Endometrial microvascular endothelial cells (primary cell): ENCODE measurements around the gene MGLL. TPM values are rescaled to one million over a fixed set of nuclear protein-coding genes. Genes with fewer than 3 reads are reported as not detected.

Source experiments
- in situ Hi-C: cut with HindIII; loops from 2 replicates; pipeline ENCODE4 v1.10.0; 2017; ENCODE audit warnings: low sequenced_read_pairs, low pct_unique_long_range_greater_than_20kb; ENCODE audit errors: inconsistent ontology term
- total RNA-seq: library from RNA; depleted of rRNA; stranded (reverse); fragments of >200 nt; gene quantifications from one replicate; pipeline ENCODE4 v1.2.3, GENCODE V29; 2015; ENCODE audit errors: inconsistent ontology term

The MGLL gene
- total RNA-seq, 1 donor from 2014 or later = 138 TPM

DNA sequence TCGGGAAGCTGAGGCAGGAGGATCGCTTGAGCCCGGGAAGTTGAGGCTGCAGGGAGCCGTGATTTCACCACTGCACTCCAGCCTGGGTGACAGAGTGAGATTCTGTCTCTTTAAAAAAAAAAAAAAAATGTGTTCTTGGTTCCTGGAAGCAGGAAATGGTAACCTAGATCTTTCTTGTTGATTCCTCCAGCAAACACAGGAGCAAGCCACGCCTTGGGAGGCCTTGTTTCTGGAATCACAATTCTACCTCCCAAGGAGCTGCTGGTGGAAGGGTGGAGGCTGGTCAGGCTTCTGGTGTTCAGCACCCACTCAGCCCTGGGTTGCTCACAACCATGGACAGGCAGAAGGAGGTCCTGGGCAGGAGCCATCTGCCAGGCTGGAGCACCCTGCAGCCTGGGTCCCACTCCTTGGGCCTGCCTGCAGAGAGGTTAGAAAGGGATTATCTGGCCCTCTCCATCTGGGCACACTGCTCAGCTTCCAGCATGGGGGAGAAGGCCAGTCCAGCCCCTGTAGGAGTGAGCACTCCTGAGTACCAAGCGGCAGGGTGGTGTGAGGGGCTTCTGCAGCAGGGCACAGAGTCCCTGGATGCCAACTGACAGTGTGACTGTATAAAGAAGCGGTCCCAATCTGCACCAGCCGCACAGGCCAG lies 84.0 kb downstream of the MGLL start:
- in situ Hi-C loops = no loop called here

DNA sequence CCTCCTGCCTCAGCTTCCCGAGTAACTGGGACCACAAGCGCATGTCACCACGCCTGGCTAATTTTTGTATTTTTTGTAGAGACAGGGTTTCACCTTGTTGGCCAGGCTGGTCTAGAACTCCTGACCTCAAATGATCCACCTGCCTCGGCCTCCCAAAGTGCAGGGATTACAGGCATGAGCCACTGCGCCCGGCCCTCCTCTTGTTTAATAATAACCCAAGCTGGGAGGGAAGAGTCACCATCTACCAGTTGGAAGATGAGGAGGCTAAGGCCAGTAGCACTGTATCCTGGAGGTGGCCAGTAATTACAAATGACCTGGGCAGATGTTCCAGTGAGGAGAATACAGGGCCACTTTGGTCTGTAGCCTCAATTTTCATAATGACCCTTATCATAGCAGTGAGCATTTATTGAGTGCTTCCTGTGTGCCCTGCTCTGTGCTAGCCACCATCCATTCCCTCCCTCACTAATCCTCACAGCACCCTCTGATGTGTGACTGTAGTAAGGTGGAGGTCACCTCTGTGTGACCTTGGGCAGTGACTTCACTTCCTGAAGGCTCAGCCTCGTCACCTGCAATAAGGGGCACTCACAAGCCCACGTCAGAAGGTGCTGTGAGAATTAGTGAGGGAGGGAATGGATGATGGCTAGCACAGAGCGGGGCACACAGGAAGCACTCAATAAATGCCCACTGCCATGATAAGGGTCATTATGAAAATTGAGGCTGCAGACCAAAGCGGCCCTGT lies 85.3 kb downstream of the MGLL start:
- in situ Hi-C loops = no loop called here

DNA sequence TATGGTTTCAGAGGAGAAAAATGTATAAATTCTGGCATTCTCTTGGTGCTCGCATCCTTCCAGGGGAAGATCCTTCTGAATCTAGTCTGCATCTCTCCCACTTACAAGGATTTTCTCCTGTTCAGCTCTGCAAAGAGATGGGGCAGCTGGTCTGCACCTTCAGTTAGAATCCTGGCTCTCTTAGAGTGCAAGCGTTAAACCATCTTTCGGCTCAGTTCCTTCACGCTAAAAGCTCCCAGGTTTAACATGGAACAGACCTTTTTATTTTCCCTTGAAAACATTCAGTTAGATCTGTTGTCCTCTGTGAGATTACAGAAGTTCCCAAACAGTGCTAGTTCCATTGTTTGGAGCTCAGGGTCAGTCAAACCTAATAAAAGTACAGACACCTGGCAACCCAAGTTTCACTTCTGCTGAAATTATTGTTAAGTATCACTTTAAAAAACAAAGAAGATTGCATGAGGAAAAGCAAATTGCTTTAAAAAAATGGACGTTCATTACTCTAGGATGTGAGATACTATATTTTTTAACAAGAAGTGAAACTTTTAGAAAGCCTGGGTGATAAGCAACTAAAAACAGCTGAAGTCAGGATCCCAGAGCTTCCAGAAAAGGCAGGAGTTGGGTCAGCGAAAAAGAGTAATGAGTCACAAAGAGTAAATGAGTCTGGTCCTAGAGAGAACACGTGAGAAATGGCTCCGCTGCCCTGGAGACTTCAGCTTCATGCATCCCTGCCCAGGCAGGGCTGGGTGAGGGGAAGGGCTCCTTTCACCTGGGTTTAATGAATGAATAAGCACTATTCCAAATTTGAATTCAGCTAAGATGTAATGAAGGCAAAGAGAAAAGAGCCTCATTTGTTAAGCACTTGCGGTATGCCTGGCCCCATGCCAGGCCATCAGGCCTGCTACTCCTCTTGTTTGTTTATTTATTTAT lies 86.3 kb downstream of the MGLL start:
- in situ Hi-C loops = no loop called here

- in situ Hi-C loops = no loop called here
Measured at GRCh38 chr3:127734754-127735473, 87.4 kb downstream of the MGLL start.

GRCh38 chr3:127734181-127734720 lies 88.1 kb downstream of the MGLL start:
- in situ Hi-C loops = no loop called here

DNA sequence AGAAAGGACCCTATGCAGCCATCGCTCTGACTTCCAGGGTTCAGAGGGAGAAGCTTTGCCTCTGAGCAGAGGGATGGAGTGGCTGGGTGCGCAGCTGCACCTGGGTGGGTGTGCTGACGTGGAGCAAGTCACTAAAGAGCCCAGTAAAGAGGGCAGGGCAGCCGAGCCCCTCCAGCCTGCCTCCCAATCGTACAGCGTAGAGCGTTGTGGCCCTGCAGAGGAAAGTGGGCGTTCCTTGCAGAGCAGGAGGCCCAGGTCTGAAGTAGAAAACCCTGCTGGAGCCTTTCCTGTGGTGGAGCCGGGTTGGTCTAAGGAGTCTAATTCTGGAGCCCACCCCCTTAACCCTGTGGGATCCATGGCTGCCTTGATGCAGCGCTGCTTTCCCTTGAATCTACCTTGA lies 88.5 kb downstream of the MGLL start:
- in situ Hi-C loops = no loop called here

GRCh38 chr3:127732879-127733350 lies 89.4 kb downstream of the MGLL start:
- in situ Hi-C loops = no loop called here

DNA sequence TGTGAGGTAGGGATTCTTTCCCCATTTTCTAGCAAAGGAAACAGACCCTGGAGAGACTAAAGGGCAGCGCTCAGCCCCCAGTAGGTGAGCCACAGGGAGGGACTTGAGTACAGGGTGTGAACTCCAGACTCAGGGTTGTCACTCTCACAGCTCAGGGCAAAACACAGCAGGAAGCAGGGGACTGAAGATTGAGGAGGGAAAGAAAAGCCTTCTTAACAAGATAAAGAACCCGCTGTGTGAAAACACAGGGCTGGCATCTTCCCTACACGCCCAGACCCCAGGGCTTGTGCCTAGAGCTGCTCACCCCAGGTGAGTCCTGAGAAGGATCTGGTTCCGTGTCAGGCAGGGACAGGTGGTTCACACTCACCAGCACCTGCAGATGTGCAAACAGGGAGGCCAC lies 90.0 kb downstream of the MGLL start:
- in situ Hi-C loops = no loop called here

GRCh38 chr3:127731546-127732289 lies 90.6 kb downstream of the MGLL start:
- in situ Hi-C loops = no loop called here

DNA sequence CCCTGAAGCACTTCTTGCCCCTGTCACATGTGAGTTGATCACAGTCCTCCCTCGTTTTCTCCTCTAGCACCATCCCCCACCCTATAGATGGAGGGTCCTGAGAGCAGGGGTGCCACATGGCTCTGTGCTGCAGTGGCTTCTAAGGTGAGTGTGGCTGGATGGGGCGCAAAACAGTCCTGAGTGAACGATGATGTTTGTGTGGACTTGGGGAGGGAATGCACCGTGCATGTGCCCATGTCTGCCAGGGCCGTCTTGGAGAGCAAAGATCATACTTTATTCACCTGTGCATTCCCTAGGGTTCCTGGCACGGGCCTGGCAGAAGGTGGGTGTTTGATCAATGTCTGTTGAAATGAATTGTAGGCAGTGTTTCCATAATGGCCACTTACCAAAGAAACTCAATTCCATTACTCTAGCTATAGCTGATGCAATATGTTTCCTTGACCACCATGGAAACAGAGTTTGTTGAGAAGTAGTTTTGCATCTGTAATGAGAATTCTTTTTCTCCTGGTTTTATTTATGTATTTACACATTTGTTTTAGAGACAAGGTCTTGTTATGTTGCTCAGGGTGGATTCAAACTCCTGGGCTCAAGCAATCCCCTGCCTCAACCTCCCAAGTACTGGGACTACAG lies 91.5 kb downstream of the MGLL start:
- in situ Hi-C loops = no loop called here

DNA sequence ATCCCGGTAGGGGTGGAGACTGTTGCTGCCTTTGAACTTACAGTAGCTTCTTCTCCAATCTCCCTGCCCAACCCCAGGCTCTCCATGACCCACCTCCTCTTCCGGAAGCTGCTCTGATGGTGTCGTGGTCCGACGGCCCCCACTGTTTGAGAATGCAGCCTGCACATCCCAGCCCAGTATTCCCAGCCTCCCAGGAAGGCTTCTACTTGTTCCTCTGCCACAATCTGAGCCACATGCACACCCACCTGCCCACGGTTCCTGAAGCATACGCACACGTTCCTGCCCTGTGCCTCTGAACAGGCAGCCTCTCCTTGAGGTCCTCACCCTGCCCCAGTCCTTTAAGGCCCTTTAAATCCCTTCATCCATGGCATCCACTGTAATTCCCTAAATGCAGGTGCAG lies 92.1 kb downstream of the MGLL start:
- in situ Hi-C loops = no loop called here

GRCh38 chr3:127729556-127730056 lies 92.7 kb downstream of the MGLL start:
- in situ Hi-C loops = no loop called here

DNA sequence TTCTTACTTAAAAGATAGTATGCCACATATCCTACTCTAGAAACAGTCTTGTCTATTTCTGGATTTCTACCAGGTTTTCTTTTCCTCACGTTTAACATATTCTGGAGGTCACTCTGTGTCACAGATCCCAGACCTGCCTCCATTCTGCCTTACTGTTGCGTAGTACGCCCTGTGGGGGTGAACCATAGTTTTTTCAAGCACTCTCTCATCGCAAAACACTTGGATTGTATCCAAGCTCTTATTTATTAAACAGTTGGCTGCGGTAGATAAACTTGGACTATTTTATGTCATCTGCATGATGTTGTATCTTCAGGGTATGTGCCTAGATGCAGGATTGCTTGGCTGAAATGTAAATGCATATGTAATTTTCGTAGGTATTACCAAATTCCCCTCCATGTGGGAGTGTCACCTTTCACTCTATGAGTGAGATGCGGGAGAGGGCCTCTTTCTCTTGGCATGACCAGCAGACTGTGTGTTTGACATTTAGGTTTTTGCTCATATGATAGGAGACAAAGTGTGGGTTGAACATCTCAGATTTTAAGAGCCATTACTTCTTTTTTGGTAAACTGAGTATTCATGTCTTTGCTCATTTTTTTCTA lies 93.8 kb downstream of the MGLL start:
- in situ Hi-C loops = no loop called here

GRCh38 chr3:127726894-127727293 lies 95.4 kb downstream of the MGLL start:
- in situ Hi-C loops = no loop called here

GRCh38 chr3:127723011-127723567 lies 99.2 kb downstream of the MGLL start:
- in situ Hi-C loops = no loop called here

DNA sequence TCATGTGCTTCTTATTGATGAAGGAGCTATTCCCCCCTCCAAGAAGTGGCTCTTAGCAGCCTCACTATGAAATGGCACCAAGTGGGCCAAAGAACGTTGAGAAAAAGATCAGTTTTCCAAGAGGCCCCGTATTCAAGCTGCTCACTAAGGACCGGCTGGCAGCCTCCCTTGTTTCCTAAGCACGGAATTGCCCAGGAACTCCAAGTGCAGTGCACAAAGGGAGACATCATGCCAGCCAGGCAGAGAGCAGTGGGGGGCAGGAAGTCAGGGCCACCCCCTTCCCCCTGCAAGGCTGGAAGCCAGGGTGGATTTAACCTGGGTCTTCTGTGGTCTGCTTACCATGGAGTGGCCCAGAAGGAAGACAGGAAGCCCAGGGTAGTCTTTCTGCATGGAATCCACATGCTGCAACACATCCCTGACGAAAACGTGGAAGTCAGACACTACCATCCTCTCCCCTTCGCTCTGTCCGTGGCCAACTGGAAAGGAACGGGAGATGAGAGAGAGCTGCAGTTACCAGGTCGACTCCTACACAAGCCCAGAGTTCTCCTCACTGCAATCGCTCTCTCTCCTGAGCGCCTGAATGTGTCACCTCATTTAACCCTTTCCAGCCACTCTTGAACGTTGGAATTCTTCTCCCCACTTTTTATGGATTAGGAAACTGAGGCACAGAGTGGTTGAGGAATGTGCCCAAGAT lies 100.1 kb downstream of the MGLL start:
- in situ Hi-C loops = no loop called here
